OCI-LY7 (cell line): Measurements from ENCODE around the gene P3H1. TPM values are rescaled to one million over a fixed set of nuclear protein-coding genes. Genes with fewer than 3 reads are reported as not detected.
A peak's percentile ranks its signal among the peaks of the same experiment; 100 is the strongest.
"Not testable (repeated sequence)": the region's sequence is repeated elsewhere in the genome, so short reads cannot be mapped to it uniquely, and the experiment has no call there.

Experiments
- Bru-seq: library from RNA; stranded (reverse); fragments of 400-500 nt; gene quantifications from one replicate; lab custom pipeline; 2021; lab: Mats Ljungman, UMichigan
- BruChase-seq, 2 experiments: library from RNA; stranded (reverse); fragments of 400-500 nt; gene quantifications; one replicate each; lab custom pipeline; 2021; lab: Mats Ljungman, UMichigan
- BruUV-seq: library from RNA; stranded (reverse); fragments of 400-500 nt; replicated peaks from 2 replicates; lab custom pipeline; 2021; lab: Mats Ljungman, UMichigan
- CTCF ChIA-PET: fragments of 300-600 bp; sonication (Branson Sonifier 250); formaldehyde crosslinking; loops from one replicate; lab custom pipeline; 2022; ENCODE audit warnings: antibody characterized with exemption; ENCODE audit not compliant: unreplicated experiment; lab: Charles Lee
- POLR2A ChIA-PET: fragments of 300-600 bp; sonication (Branson Sonifier 250); formaldehyde crosslinking; loops from one replicate; lab custom pipeline; 2022; ENCODE audit warnings: antibody characterized with exemption; lab: Charles Lee
- DNase-seq: peaks from one replicate; pipeline ENCODE4 v3.0.0-alpha.2; 2015; ENCODE audit warnings: low spot score
- H2AFZ ChIP-seq: fragments of 200-600 bp; sonication (generic), shearing (Covaris generic); 2 replicates; pipeline ENCODE4 v1.6.1; 2014; ENCODE audit warnings: mild to moderate bottlenecking, antibody characterized with exemption, low read length, moderate library complexity
- H3K27ac ChIP-seq: fragments of 200-600 bp; sonication (generic); 2 replicates; pipeline ENCODE4 v1.5.1; 2014; ENCODE audit warnings: mixed run types, low read depth, mild to moderate bottlenecking, moderate library complexity, low read length, inconsistent platforms; ENCODE audit not compliant: poor library complexity, severe bottlenecking
- H3K36me3 ChIP-seq: fragments of 200-600 bp; sonication (generic); 2 replicates; pipeline ENCODE4 v1.6.1; 2014; ENCODE audit warnings: mild to moderate bottlenecking, antibody characterized with exemption, low read length, moderate library complexity, mixed read lengths; ENCODE audit not compliant: insufficient read depth
- H3K4me1 ChIP-seq: fragments of 200-600 bp; sonication (generic); 2 replicates; pipeline ENCODE4 v1.5.1; 2014; ENCODE audit warnings: mild to moderate bottlenecking, low read length; ENCODE audit not compliant: insufficient read depth, poor library complexity, severe bottlenecking
- H3K4me2 ChIP-seq: fragments of 200-600 bp; sonication (generic); 2 replicates; pipeline ENCODE4 v1.6.1; 2014; ENCODE audit warnings: mild to moderate bottlenecking, low read length
- H3K4me3 ChIP-seq: fragments of 200-600 bp; sonication (generic); 2 replicates; pipeline ENCODE4 v1.5.1; 2014; ENCODE audit warnings: mild to moderate bottlenecking, low read depth, low read length; ENCODE audit not compliant: poor library complexity, severe bottlenecking
- H3K79me2 ChIP-seq: fragments of 200-600 bp; sonication (generic); 2 replicates; pipeline ENCODE4 v1.6.1; 2016; ENCODE audit warnings: low read depth, mild to moderate bottlenecking, low read length, moderate library complexity, mixed read lengths; ENCODE audit not compliant: insufficient read depth
- H3K9me2 ChIP-seq: fragments of 200-600 bp; sonication (generic); 2 replicates; pipeline ENCODE4 v1.6.1; 2016; ENCODE audit warnings: mild to moderate bottlenecking, low read length, mixed read lengths; ENCODE audit not compliant: insufficient read depth
- H3K9me3 ChIP-seq: fragments of 200-600 bp; sonication (generic); 2 replicates; pipeline ENCODE4 v1.6.1; 2014; ENCODE audit warnings: mild to moderate bottlenecking, mixed run types, low read length, mixed read lengths
- H4K20me1 ChIP-seq: fragments of 200-600 bp; sonication (generic); 2 replicates; pipeline ENCODE4 v1.6.1; 2014; ENCODE audit warnings: mild to moderate bottlenecking, antibody characterized with exemption, low read length, moderate library complexity, mixed read lengths; ENCODE audit not compliant: insufficient read depth
- CTCF ChIP-seq: fragments of 200-600 bp; sonication (generic); conservative IDR thresholded peaks from 2 replicates; pipeline ENCODE4 v1.5.1; 2014; ENCODE audit warnings: mild to moderate bottlenecking, antibody characterized with exemption, low read length, moderate library complexity, mixed read lengths
- EZH2phosphoT487 ChIP-seq: fragments of 200-600 bp; sonication (generic); IDR thresholded peaks from 2 replicates; pipeline ENCODE4 v1.6.1; 2018; ENCODE audit warnings: low read depth, borderline replicate concordance, mild to moderate bottlenecking, mixed run types, antibody characterized with exemption, low read length, moderate library complexity, mixed read lengths
- intact Hi-C: fragments of 100-400 bp; cut with micrococcal nuclease; formaldehyde crosslinking; loops from one replicate; pipeline ENCODE4 v1.10.0; 2022; ENCODE audit not compliant: unreplicated experiment
- long read RNA-seq: library from polyadenylated mRNA; stranded (forward); transcript quantifications from one replicate; pipeline ENCODE4 v2.0.0, GENCODE V29; 2022
- total RNA-seq, 2 experiments: library from RNA; depleted of rRNA in 1 of 2; stranded (reverse); fragments of >200 nt in 1 of 2; shearing (Covaris generic) in 1 of 2; gene quantifications; 2 replicates each; pipeline ENCODE4 v1.2.3, GENCODE V29; 2014 to 2022

Gene P3H1
- 39.0 and 43.8 TPM in 2 replicates for total RNA-seq (2014; rRNA removed; shearing (Covaris generic))
- 44.1 and 45.7 TPM in 2 replicates for total RNA-seq (2022)
- percentile 55 among the genes with signal in this experiment for Bru-seq, nascent RNA
- BruChase-seq, experiment 1, labeled RNA remaining after a 6-hour chase = percentile 63 among the genes with signal in this experiment
- percentile 58 among the genes with signal in this experiment for BruChase-seq, experiment 2, labeled RNA remaining after a 2-hour chase
- long read RNA-seq, transcript P3H1-202 (15 exons, 2,585 nt) = minor isoform, 18 of 81 reads
- long read RNA-seq, transcript P3H1-213 (2 exons, 3,001 nt) = minor isoform, 5 of 81 reads
- long read RNA-seq, transcript P3H1-207 (14 exons, 2,726 nt) = major isoform, 21 of 81 reads
- long read RNA-seq, partial matches to known transcripts = 4 of 81 reads
- long read RNA-seq, other reads (novel, unspliced or antisense) = 26 of 81 reads

- no peaks in the 10 kb centered on the region for H3K9me2 ChIP-seq
- ChIA-PET POLR2A (interaction anchor here (0.5 to 3.5 kb wide), 17 partner anchors 9 to 1793 kb away, joined by 3 to 35 read pairs (median 3); partner anchors contain the start of genes PPCS, PPIH and ZNF691), CTCF (interaction anchor here (1.1 to 2.3 kb wide), 3 partner anchors 42 to 175 kb away, joined by 4 to 9 read pairs (median 4); partner anchors contain the start of gene ZNF691)
- peak within 1 kb of the TSS; percentile 52 for H3K27ac ChIP-seq
- peaks cover 10% of the 10 kb centered on the region for H4K20me1 ChIP-seq
- intact Hi-C loops = loop anchor here (1.0 to 10.0 kb wide), 4 partner anchors 84 to 432 kb away; partner anchors contain the start of genes FOXJ3, PPIH, SLC2A1 and YBX1
- peaks cover 21% of the 10 kb centered on the region for H3K36me3 ChIP-seq
- peak within 1 kb of the TSS; percentile 82 for H3K4me3 ChIP-seq
- no peak for TF ChIP-seq EZH2phosphoT487
- TF ChIP-seq CTCF = 0 out of 2 replicates have a peak, but pooled peaks have one; percentile 7
- no peaks in the 10 kb centered on the region for H3K9me3 ChIP-seq
- peak; percentile 99 for DNase-seq
- H3K4me1 ChIP-seq = peaks cover 27% of the 10 kb centered on the region
- H3K79me2 ChIP-seq = peaks cover 49% of the 10 kb centered on the region
- peak within 1 kb of the TSS; percentile 99 for H3K4me2 ChIP-seq
- H2AFZ ChIP-seq = peak within 1 kb of the TSS; percentile 69; the same call in 1 of the 2 replicates
- TSS peak; percentile 71 for BruUV-seq
Observed at GRCh38 chr1:42766741-42767509, at the start of gene P3H1, which contains the start of gene C1orf50. P3H1 (minus strand) TSS chr1:42767028; CDS start chr1:42766971, 57 bp downstream. C1orf50 (plus strand) TSS chr1:42767249; CDS start chr1:42767312, 63 bp downstream.

DNA sequence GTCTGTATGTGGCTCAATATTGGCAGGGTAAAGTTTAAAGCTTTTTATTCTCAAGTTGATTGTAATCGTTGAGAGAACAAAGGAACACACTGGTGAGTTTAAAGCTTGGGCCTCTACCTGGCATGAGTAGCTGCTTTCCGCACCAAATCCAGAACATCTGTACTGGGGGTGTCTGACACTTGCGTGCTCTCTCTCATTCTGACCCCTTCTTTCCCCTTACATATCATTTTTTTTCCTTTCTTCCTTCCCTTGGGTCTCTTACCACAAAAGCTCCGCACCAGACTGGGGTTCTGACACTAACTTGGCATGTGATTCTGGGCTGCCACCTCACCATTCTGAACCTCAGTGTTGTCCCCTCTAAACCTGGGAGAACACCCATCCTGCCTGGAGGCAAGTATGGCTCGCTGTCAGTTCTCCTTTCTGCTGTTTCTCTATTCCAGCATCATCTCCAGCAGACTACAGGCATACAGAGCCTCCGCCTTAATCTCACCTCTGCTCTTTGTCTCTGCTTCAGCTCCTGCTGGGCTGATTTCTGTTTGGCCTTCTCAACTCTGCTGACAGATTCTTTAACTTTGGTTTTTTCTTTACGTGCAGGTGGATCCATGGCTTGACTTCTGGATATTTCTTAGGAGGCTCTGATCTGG, 49.2 kb upstream of the P3H1 start:
- TF ChIP-seq CTCF (no peak), EZH2phosphoT487 (no peak)
- TSS peak; percentile 69 for BruUV-seq
- CTCF ChIA-PET = no interaction called here

GRCh38 chr1:42814815-42815214, 48.0 kb upstream of the P3H1 start:
- H2AFZ ChIP-seq, BruUV-seq, CTCF ChIA-PET, H3K9me3 ChIP-seq, DNase-seq, H3K79me2 ChIP-seq, H3K27ac ChIP-seq, H3K4me3 ChIP-seq, H4K20me1 ChIP-seq, H3K4me2 ChIP-seq, H3K36me3 ChIP-seq, intact Hi-C loops, H3K9me2 ChIP-seq: not testable (repeated sequence)
- POLR2A ChIA-PET = interaction anchor here (2.0 kb wide), 1 partner anchor 48 kb away, joined by 11 read pairs; the partner anchor contains the start of genes C1orf50 and P3H1
- peaks cover 21% of the 10 kb centered on the region for H3K4me1 ChIP-seq

More for the DNA sequence above, 49.2 kb upstream of the P3H1 start:
- DNase-seq = peak; percentile 3
- H3K9me2 ChIP-seq = no peaks in the 10 kb centered on the region
- no peaks in the 10 kb centered on the region for H3K36me3 ChIP-seq
- POLR2A ChIA-PET = interaction anchor here (0.6 to 2.6 kb wide), 4 partner anchors 9 to 129 kb away, joined by 3 to 18 read pairs (median 9); partner anchors contain the start of genes C1orf50, P3H1 and ZNF691
- H3K4me1 ChIP-seq = peaks cover 21% of the 10 kb centered on the region
- H3K4me3 ChIP-seq = peak overlapping the region; percentile 84
- peak overlapping the region; percentile 80; the same call in 1 of the 2 replicates for H2AFZ ChIP-seq
- no peaks in the 10 kb centered on the region for H4K20me1 ChIP-seq
- peak overlapping the region; percentile 94 for H3K4me2 ChIP-seq
- no peaks in the 10 kb centered on the region for H3K9me3 ChIP-seq
- peak overlapping the region; percentile 18 for H3K27ac ChIP-seq
- no peaks in the 10 kb centered on the region; the same call in 1 of the 2 replicates for H3K79me2 ChIP-seq
- intact Hi-C loops = loop anchor here (2.0 kb wide), 1 partner anchor 31 kb away; the partner anchor contains the start of gene ZNF691
